Keratinocyte (primary cell): Measurements from ENCODE around the gene DSTYK.

Experiments used
- EZH2 ChIP-seq: IDR thresholded peaks from one replicate; pipeline ENCODE4 v1.6.1; 2012; ENCODE audit warnings: inconsistent platforms, mild to moderate bottlenecking, low read length, moderate library complexity
- TF ChIP-seq, protein P1 (sequence below), 3 experiments: IDR thresholded peaks in 1 of 3; conservative IDR thresholded peaks in 1 of 3; optimal IDR thresholded peaks in 1 of 3; 2 replicates in 2 of 3; 3 replicates in 1 of 3; pipeline versions ENCODE3 to v1.5.1; 2011; ENCODE audit warnings: low read length in 3 of 3, mild to moderate bottlenecking in 3 of 3, moderate library complexity in 2 of 3, control low read depth in 1 of 3, inconsistent platforms in 1 of 3; ENCODE audit not compliant: insufficient read depth in 2 of 3; ENCODE audit errors: extremely low read depth in 1 of 3

DNA sequence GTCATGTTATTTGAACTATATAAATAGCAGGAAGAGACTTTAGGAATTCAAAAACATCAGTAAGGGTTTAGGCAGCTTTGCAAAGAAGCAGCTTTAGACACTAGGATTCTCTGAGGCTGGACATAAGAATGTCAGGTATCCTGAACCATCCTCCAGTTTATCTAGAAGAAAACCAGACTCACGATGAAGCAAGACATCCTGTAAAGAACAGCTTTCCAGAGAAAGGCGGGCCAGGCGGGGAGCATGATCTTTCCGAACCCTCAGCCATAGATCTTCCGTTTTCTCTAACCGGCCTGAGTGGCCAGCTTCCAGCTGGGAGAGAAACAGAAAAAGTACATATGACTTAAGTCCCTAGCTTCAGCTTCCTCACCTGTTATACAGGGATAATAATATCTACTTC lies 50.4 kb downstream of the DSTYK start:
- TF ChIP-seq, protein P1, sequence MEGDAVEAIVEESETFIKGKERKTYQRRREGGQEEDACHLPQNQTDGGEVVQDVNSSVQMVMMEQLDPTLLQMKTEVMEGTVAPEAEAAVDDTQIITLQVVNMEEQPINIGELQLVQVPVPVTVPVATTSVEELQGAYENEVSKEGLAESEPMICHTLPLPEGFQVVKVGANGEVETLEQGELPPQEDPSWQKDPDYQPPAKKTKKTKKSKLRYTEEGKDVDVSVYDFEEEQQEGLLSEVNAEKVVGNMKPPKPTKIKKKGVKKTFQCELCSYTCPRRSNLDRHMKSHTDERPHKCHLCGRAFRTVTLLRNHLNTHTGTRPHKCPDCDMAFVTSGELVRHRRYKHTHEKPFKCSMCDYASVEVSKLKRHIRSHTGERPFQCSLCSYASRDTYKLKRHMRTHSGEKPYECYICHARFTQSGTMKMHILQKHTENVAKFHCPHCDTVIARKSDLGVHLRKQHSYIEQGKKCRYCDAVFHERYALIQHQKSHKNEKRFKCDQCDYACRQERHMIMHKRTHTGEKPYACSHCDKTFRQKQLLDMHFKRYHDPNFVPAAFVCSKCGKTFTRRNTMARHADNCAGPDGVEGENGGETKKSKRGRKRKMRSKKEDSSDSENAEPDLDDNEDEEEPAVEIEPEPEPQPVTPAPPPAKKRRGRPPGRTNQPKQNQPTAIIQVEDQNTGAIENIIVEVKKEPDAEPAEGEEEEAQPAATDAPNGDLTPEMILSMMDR (optimal IDR thresholded peaks at IDR 0.05 in 1 of 3, IDR thresholded peaks at IDR 0.05 in 1 of 3, conservative IDR thresholded peaks at IDR 0.05 in 1 of 3; ENCODE audit: extremely low read depth in 1 of 3, insufficient read depth in 2 of 3, low read length in 3 of 3) = no peak
- no peak for TF ChIP-seq EZH2
